PC-3 (cell line): Measurements from ENCODE around the gene AMPD1. TPM values are rescaled to one million over a fixed set of nuclear protein-coding genes. Genes with fewer than 3 reads are reported as not detected.

Source experiments
- ATAC-seq: fragments of 200-7000 bp; cut with Tn5 transposase; 2 replicates; pipeline ENCODE4 v1.9.1; 2020; ENCODE audit warnings: mild to moderate bottlenecking, moderate library complexity
- BruUV-seq: library from RNA; stranded (reverse); fragments of 400-500 nt; replicated peaks from 2 replicates; lab custom pipeline; 2021; lab: Mats Ljungman, UMichigan
- CTCF ChIA-PET: fragments of 300-600 bp; sonication (Branson Sonifier 250); formaldehyde crosslinking; loops from one replicate; lab custom pipeline; 2022; ENCODE audit warnings: antibody characterized with exemption; lab: Charles Lee
- POLR2A ChIA-PET: fragments of 300-600 bp; sonication (Branson Sonifier 250); formaldehyde crosslinking; loops from one replicate; lab custom pipeline; 2022; ENCODE audit warnings: antibody characterized with exemption; ENCODE audit not compliant: unreplicated experiment; lab: Charles Lee
- DNase-seq: peaks from one replicate; pipeline ENCODE4 v3.0.0-alpha.2; 2015
- H2AFZ ChIP-seq: fragments of 300-600 bp; sonication (generic); 2 replicates; pipeline ENCODE4 v1.6.0; 2016; ENCODE audit warnings: antibody characterized with exemption, low read length
- H3F3A ChIP-seq: fragments of 300-600 bp; sonication (generic); one replicate; pipeline ENCODE4 v1.6.0; 2017; ENCODE audit warnings: antibody characterized with exemption, low read length, control low read depth, mild to moderate bottlenecking; ENCODE audit not compliant: unreplicated experiment
- H3K27ac ChIP-seq: fragments of 300-600 bp; sonication (generic); 2 replicates; pipeline ENCODE4 v1.5.1; 2016; ENCODE audit warnings: mild to moderate bottlenecking, low read length
- H3K27me3 ChIP-seq: fragments of 300-600 bp; sonication (generic); 2 replicates; pipeline ENCODE4 v1.6.1; 2016; ENCODE audit warnings: low read length, mixed read lengths
- H3K36me3 ChIP-seq: fragments of 300-600 bp; sonication (generic); 2 replicates; pipeline ENCODE4 v1.6.1; 2016; ENCODE audit warnings: low read depth, mixed run types, low read length, mixed read lengths
- H3K4me1 ChIP-seq: fragments of 300-600 bp; sonication (generic); 2 replicates; pipeline ENCODE4 v1.5.1; 2016; ENCODE audit warnings: low read length; ENCODE audit not compliant: insufficient read depth
- H3K4me2 ChIP-seq: fragments of 300-600 bp; sonication (generic); 2 replicates; pipeline ENCODE4 v1.6.0; 2016; ENCODE audit warnings: low read length
- H3K4me3 ChIP-seq: fragments of 300-600 bp; sonication (generic); 2 replicates; pipeline ENCODE4 v1.5.1; 2016; ENCODE audit warnings: mild to moderate bottlenecking, low read length, mixed read lengths
- H3K79me2 ChIP-seq: fragments of 300-600 bp; sonication (generic); 2 replicates; pipeline ENCODE4 v1.6.1; 2017; ENCODE audit warnings: low read length, mixed read lengths
- H3K9ac ChIP-seq: fragments of 300-600 bp; sonication (generic); 2 replicates; pipeline ENCODE4 v1.6.0; 2016; ENCODE audit warnings: mild to moderate bottlenecking, low read length
- H3K9me2 ChIP-seq: fragments of 300-600 bp; sonication (generic); replicated peaks from 2 replicates; pipeline ENCODE4 v1.6.1; 2016; ENCODE audit warnings: mixed run types, low read length, mixed read lengths
- H3K9me3 ChIP-seq: fragments of 300-600 bp; sonication (generic); 2 replicates; pipeline ENCODE4 v1.6.1; 2016; ENCODE audit warnings: low read length, mixed read lengths
- H4K20me1 ChIP-seq: fragments of 300-600 bp; sonication (generic); 2 replicates; pipeline ENCODE4 v1.6.1; 2016; ENCODE audit warnings: low read length, mixed read lengths
- EZH2 ChIP-seq: fragments of 300-600 bp; sonication (generic); IDR thresholded peaks from one replicate; pipeline ENCODE4 v1.6.1; 2017; ENCODE audit warnings: antibody characterized with exemption, mild to moderate bottlenecking, low read length; ENCODE audit not compliant: unreplicated experiment
- EZH2phosphoT487 ChIP-seq: fragments of 300-600 bp; sonication (generic); IDR thresholded peaks from 2 replicates; pipeline ENCODE4 v1.6.1; 2018; ENCODE audit warnings: mild to moderate bottlenecking, antibody characterized with exemption, low read length, borderline replicate concordance
- intact Hi-C: fragments of 100-400 bp; cut with micrococcal nuclease; formaldehyde crosslinking; loops from 2 replicates; pipeline ENCODE4 v1.9.0; 2023
- total RNA-seq: library from RNA; depleted of rRNA; stranded (reverse); fragments of >200 nt; gene quantifications from 2 replicates; pipeline ENCODE4 v1.2.3, GENCODE V29; 2014
- TF ChIP-seq, protein P1 (sequence below): fragments of 300-600 bp; sonication (generic); conservative IDR thresholded peaks from 2 replicates; pipeline ENCODE4 v1.5.1; 2017; ENCODE audit warnings: antibody characterized with exemption, low read depth, mild to moderate bottlenecking, low read length

AMPD1 gene
- total RNA-seq, 1 experiment from 2014 or later, result not detected

DNA sequence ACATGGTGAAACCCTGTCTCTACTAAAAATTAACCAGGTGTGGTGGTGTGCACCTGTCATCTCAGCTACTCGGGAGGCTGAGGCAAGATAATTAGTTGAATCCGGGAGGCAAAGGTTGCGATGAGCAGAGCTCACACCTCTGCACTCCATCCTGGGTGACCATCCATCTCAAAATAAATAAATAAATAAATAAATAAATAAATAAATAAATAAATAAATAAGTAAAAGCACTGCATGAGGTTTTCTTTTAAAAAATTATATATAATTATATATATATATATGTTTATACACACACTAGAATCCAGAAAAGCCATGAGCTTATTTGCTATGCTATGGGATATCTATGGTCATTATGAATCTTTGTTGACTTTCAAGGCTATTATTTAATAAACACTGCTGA is 2.4 kb downstream of the AMPD1 start:
- BruUV-seq, result no TSS peak

DNA sequence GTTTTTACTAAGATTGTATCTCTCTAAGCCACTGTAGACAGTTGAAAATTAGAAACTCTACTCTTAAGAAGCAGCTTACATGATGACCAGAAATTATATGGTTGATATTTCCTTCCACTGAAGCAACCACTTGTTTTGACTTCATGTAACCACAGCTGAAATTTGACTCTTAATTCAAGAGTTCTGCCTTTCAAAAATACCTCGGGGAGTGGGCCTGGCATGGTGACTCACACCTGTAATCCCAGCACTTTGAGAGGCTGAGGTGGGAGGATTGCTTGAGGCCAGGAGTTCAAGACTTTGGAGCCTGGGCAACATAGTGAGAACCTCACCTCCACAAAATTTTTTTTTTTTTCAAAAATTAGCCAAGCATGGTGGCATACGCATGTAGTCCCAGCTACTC is 4.3 kb downstream of the AMPD1 start:
- H3K27ac ChIP-seq, result no peak overlapping the region
- H3K9me3 ChIP-seq, result no peaks in the 10 kb centered on the region
- H3K27me3 ChIP-seq, result peaks cover 7% of the 10 kb centered on the region; the same call in 1 of the 2 replicates
- TF ChIP-seq EZH2, result no peak
- no peak for TF ChIP-seq EZH2phosphoT487
- TF ChIP-seq, protein P1, sequence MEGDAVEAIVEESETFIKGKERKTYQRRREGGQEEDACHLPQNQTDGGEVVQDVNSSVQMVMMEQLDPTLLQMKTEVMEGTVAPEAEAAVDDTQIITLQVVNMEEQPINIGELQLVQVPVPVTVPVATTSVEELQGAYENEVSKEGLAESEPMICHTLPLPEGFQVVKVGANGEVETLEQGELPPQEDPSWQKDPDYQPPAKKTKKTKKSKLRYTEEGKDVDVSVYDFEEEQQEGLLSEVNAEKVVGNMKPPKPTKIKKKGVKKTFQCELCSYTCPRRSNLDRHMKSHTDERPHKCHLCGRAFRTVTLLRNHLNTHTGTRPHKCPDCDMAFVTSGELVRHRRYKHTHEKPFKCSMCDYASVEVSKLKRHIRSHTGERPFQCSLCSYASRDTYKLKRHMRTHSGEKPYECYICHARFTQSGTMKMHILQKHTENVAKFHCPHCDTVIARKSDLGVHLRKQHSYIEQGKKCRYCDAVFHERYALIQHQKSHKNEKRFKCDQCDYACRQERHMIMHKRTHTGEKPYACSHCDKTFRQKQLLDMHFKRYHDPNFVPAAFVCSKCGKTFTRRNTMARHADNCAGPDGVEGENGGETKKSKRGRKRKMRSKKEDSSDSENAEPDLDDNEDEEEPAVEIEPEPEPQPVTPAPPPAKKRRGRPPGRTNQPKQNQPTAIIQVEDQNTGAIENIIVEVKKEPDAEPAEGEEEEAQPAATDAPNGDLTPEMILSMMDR, result no peak
- DNase-seq (peak; percentile 45), ATAC-seq (no peak)
- ChIA-PET CTCF (no interaction called here), POLR2A (no interaction called here)
- H3K36me3 ChIP-seq, result no peaks in the 10 kb centered on the region
- no peaks in the 10 kb centered on the region for H3K9me2 ChIP-seq
- intact Hi-C loops, result no loop called here
- no peaks in the 10 kb centered on the region for H3K79me2 ChIP-seq
- H3K4me1 ChIP-seq, result no peaks in the 10 kb centered on the region
- no peaks in the 10 kb centered on the region for H3F3A ChIP-seq
- H3K9ac ChIP-seq, result no peak overlapping the region
- no peaks in the 10 kb centered on the region for H4K20me1 ChIP-seq
- BruUV-seq, result no TSS peak
- H3K4me2 ChIP-seq, result no peak overlapping the region
- H3K4me3 ChIP-seq, result no peak overlapping the region
- H2AFZ ChIP-seq, result no peak overlapping the region

More for the DNA sequence above, 2.4 kb downstream of the AMPD1 start:
- no peak overlapping the region for H3K4me2 ChIP-seq
- no peaks in the 10 kb centered on the region for H3K36me3 ChIP-seq
- H3K79me2 ChIP-seq, result no peaks in the 10 kb centered on the region
- ChIA-PET POLR2A (no interaction called here), CTCF (interaction anchor here (0.6 kb wide), 1 partner anchor 364 kb away, joined by 3 read pairs; no protein-coding TSS in a partner anchor)
- H3K9me2 ChIP-seq, result no peaks in the 10 kb centered on the region
- no peak for DNase-seq
- TF ChIP-seq EZH2phosphoT487 (no peak), EZH2 (no peak)
- intact Hi-C loops, result no loop called here
- no peak overlapping the region for H3K27ac ChIP-seq
- H3K4me3 ChIP-seq, result no peak overlapping the region
- H3K9me3 ChIP-seq, result no peaks in the 10 kb centered on the region
- peaks cover 7% of the 10 kb centered on the region; the same call in 1 of the 2 replicates for H3K27me3 ChIP-seq
- no peaks in the 10 kb centered on the region for H4K20me1 ChIP-seq
- H3F3A ChIP-seq, result no peaks in the 10 kb centered on the region
- no peak overlapping the region for H3K9ac ChIP-seq
- ATAC-seq, result no peak
- no peak overlapping the region for H2AFZ ChIP-seq
- H3K4me1 ChIP-seq, result no peaks in the 10 kb centered on the region

DNA sequence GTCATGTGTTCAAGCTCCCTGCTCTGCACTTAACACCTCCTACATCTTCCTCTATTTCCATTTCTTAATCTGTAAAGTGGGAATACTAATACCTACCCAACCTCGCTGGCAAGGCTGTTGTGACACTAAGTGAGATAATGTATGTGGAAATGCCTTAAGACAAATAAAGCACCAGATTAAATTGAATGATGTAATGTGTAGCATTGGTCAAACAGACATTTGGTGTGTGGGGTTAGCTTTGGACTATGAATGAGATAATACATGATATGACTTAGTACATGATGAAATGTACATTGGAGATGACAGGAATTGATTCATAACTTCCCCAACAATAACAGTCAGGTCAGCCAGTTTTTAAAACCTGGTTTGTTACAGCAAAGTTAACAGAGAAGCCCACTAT is 5.2 kb downstream of the AMPD1 start:
- Histone ChIP-seq H3K9me2 (no peaks in the 10 kb centered on the region), H3K9ac (no peak overlapping the region), H3K4me1 (no peaks in the 10 kb centered on the region), H3K27me3 (peaks cover 10% of the 10 kb centered on the region), H3K4me3 (no peak overlapping the region), H2AFZ (no peak overlapping the region), H3K4me2 (no peak overlapping the region), H3K79me2 (no peaks in the 10 kb centered on the region), H3K36me3 (no peaks in the 10 kb centered on the region), H3F3A (no peaks in the 10 kb centered on the region), H3K27ac (no peak overlapping the region), H3K9me3 (no peaks in the 10 kb centered on the region), H4K20me1 (no peaks in the 10 kb centered on the region)
- intact Hi-C loops, result no loop called here
- DNase-seq (no peak), ATAC-seq (no peak)
- CTCF ChIA-PET, result no interaction called here
- POLR2A ChIA-PET, result no interaction called here
- no TSS peak for BruUV-seq
- TF ChIP-seq, protein P1, result no peak
- TF ChIP-seq EZH2phosphoT487 (no peak), EZH2 (no peak)
